Bronchial epithelial cell (primary cell): Measurements from ENCODE around the gene CFAP221. TPM values are rescaled to one million over a fixed set of nuclear protein-coding genes. Genes with fewer than 3 reads are reported as not detected.

Source experiments
- DNase-seq: peaks from one replicate; pipeline ENCODE4 v3.0.0-alpha.2; 2010; ENCODE audit warnings: low read depth
- FAIRE-seq: peaks from 2 replicates; lab custom pipeline; 2011; peaks lifted over from hg19 to GRCh38; lab: Jason Lieb, UNC
- H3K27me3 ChIP-seq: 2 replicates; pipeline ENCODE4 v1.5.1; 2011; ENCODE audit warnings: low read length; ENCODE audit not compliant: control insufficient read depth, insufficient read depth
- H3K36me3 ChIP-seq: 2 replicates; pipeline ENCODE4 v1.5.1; 2011; ENCODE audit warnings: low read length; ENCODE audit not compliant: control insufficient read depth, insufficient read depth
- H3K4me3 ChIP-seq: 2 replicates; pipeline ENCODE4 v1.5.1; 2011; ENCODE audit warnings: mild to moderate bottlenecking, low read depth, low read length, control low read depth
- total RNA-seq: library from RNA; depleted of rRNA; stranded (reverse); fragments of >200 nt; gene quantifications from 2 replicates; pipeline ENCODE4 v1.2.1, GENCODE V29; 2014
- TF ChIP-seq, protein P1 (sequence below): IDR thresholded peaks from 2 replicates; pipeline ENCODE4 v1.5.1; 2011; ENCODE audit warnings: mild to moderate bottlenecking, moderate library complexity, low read length, control low read depth, inconsistent platforms; ENCODE audit not compliant: insufficient read depth, severe bottlenecking

Gene CFAP221
- 0.26 TPM in 1 of 2 replicates, not detected in the other for total RNA-seq

DNA sequence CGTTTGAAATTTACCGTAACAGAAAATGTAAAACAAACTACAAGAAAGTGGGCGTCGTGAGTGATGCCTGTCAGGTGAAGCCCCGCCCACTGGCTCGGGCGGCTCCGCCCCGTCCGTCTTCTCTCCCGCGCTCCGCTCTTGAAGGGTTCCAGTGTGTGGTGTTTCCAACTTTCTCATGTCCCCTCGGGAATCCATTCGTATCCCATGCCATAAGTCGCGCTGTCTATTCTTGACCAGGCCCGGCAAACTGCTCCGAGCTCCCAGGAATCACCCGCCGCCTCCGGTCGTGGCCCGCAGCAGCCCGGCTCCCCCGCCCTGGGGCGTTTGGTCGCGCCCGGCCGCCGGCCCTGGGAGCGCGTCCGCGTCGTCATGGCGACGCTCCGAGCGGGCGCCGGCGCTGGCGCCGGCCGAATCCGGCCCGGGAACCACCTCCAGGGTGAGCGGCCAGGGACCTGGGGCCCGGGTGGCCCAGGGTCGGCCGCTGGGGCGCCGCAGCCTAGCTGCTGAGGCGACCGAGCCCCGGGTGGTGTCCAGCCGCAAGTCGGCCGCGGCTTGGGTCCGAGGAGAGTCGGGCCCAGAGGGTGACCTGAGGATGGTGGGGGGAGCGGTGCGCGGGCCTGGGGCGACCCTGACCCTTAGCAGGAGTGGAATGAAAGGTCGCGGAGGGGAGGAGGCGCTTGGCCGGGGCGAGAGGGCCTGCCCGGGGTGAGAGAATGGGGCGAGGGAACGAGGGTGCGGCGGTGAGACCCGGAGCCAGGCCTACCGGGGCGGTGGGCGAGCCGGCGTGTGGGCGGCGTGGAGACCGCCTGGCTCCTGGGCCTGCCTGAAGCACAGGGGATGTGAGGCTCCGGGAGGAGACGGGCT is at the start of gene CFAP221:
Gene CFAP221, plus strand, starts transcription at position 375 of the 864 bp plus-strand sequence. CDS start 1,683 bp downstream, outside the sequence.
- H3K4me3 ChIP-seq, result peak within 1 kb of the TSS; percentile 41
- FAIRE-seq (no peak), DNase-seq (peak; percentile 60)
- TF ChIP-seq, protein P1, sequence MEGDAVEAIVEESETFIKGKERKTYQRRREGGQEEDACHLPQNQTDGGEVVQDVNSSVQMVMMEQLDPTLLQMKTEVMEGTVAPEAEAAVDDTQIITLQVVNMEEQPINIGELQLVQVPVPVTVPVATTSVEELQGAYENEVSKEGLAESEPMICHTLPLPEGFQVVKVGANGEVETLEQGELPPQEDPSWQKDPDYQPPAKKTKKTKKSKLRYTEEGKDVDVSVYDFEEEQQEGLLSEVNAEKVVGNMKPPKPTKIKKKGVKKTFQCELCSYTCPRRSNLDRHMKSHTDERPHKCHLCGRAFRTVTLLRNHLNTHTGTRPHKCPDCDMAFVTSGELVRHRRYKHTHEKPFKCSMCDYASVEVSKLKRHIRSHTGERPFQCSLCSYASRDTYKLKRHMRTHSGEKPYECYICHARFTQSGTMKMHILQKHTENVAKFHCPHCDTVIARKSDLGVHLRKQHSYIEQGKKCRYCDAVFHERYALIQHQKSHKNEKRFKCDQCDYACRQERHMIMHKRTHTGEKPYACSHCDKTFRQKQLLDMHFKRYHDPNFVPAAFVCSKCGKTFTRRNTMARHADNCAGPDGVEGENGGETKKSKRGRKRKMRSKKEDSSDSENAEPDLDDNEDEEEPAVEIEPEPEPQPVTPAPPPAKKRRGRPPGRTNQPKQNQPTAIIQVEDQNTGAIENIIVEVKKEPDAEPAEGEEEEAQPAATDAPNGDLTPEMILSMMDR, result no peak
- H3K27me3 ChIP-seq, result peaks cover 2% of the 10 kb centered on the region
- H3K36me3 ChIP-seq, result no peaks in the 10 kb centered on the region

DNA sequence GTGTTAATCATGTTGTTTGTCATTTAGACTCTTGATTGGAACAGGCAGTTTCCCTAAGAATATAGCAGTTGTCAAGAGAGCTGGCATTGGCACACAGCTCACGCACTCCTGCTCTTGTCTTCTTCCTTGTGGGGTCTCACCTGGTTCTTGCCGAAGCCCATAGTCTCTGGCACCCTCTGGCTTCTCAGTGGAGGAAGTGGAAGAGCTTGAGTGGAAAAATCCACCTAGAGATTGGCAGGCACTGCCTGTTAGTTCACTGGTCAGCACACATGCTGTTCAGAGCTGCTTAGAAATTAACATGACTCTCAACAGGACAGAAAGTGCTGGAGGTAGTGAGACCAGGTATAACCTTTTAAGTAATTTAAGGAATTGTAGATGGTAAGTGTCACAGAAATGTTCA is 48.3 kb upstream of the CFAP221 start:
- TF ChIP-seq, protein P1, result no peak
- Histone ChIP-seq H3K36me3 (no peaks in the 10 kb centered on the region), H3K4me3 (no peak overlapping the region), H3K27me3 (no peaks in the 10 kb centered on the region)
- DNase-seq (no peak), FAIRE-seq (no peak)

DNA sequence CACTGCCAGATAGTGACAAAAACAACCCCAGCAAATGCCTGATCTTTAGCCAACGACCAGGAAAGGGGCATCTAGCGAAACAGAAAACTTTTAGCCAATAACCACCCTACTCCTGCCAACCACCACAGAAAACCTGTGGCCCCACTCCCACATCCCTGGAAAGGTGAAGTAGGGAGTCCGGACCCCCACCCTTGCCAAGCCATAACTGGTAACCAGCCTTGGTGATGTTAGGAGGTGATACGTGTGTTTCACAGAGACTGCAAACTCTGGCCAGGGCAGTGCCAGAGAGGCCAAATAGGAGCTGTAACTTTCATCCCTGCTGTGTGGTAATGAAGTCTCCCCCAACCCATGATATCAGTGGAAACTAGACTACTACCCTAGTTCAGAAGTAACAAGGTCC is 47.6 kb upstream of the CFAP221 start:
- no peaks in the 10 kb centered on the region for H3K36me3 ChIP-seq
- no peak for FAIRE-seq
- DNase-seq, result no peak
- H3K27me3 ChIP-seq, result no peaks in the 10 kb centered on the region
- H3K4me3 ChIP-seq, result no peak overlapping the region
- TF ChIP-seq, protein P1, result no peak

DNA sequence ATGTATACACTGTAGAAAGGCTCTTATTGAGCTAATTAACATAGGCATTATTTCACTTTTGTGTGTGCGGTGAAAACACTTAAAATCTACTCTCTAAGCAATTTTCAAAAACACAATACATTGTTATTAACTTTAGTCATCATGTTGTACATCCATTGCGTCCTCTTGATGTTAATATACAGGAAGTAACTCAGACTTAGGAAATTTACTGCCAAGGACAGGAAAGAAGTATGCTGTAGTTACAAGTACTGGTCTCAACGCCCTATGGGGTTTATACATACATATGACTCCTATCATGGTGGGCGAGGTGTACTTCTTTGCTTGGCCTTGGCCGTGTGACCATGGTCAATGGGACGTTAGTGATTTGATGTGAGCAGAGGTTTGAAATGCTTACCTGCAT is 35.5 kb upstream of the CFAP221 start:
- TF ChIP-seq, protein P1, result no peak
- DNase-seq (peak; percentile 13), FAIRE-seq (no peak)
- Histone ChIP-seq H3K4me3 (no peak overlapping the region), H3K36me3 (no peaks in the 10 kb centered on the region), H3K27me3 (no peaks in the 10 kb centered on the region)

DNA sequence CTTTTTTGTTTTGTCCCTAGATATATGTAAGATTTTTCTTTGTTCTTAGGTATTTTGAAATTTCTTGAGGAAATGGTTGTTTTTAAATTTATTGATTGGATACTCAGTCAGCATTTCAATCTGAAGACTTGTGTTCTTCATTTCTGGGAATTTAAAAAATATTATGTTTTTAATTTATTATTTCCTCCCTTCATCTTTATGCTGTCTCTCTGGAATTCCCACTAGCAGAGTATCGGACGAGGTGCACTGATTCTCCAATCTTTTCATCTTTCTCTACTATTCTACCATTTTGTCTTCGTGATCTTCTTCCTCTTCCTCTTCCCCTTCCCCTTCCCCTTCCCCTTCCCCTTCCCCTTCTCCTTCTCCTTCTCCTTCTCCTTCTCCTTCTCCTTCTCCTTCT is 32.3 kb upstream of the CFAP221 start:
- Histone ChIP-seq H3K36me3 (no peaks in the 10 kb centered on the region), H3K27me3 (no peaks in the 10 kb centered on the region), H3K4me3 (no peak overlapping the region)
- TF ChIP-seq, protein P1, result no peak
- FAIRE-seq (no peak), DNase-seq (no peak)
